ENCODE measurements around the gene MBOAT2.
"Not testable (repeated sequence)": the region's sequence is repeated elsewhere in the genome, so short reads cannot be mapped to it uniquely, and the experiment has no call there.

MBOAT2 gene

GRCh38 chr2:8926356-8926755 is 77.1 kb downstream of the MBOAT2 start:
- intact Hi-C loops (cut with DNase I) = no loop called here
- DNase-seq = peak; percentile 59 to 91 (median 81)

GRCh38 chr2:8925411-8925810 is 78.1 kb downstream of the MBOAT2 start:
- DNase-seq = no peak
- intact Hi-C loops (cut with DNase I) = no loop called here

GRCh38 chr2:8923183-8923582 is 80.3 kb downstream of the MBOAT2 start:
- intact Hi-C loops (cut with DNase I) = no loop called here
- no peak for DNase-seq

GRCh38 chr2:8922431-8922830 is 81.1 kb downstream of the MBOAT2 start:
- no peak for DNase-seq
- intact Hi-C loops (cut with DNase I) = no loop called here

- intact Hi-C loops (cut with DNase I) = no loop called here
These were observed 85.1 kb downstream of the MBOAT2 start for GRCh38 chr2:8918412-8918811.

GRCh38 chr2:8915941-8916340 is 87.5 kb downstream of the MBOAT2 start:
- no peak for DNase-seq

More at GRCh38 chr2:8918412-8918811, 85.1 kb downstream of the MBOAT2 start:
- no peak for DNase-seq

GRCh38 chr2:8913767-8914166 is 89.7 kb downstream of the MBOAT2 start:
- intact Hi-C loops (cut with DNase I); DNase-seq: not testable (repeated sequence)

More at GRCh38 chr2:8915941-8916340, 87.5 kb downstream of the MBOAT2 start:
- intact Hi-C loops (cut with DNase I) = no loop called here

- no peak for DNase-seq
- intact Hi-C loops (cut with DNase I) = no loop called here
These were observed 95.7 kb downstream of the MBOAT2 start for GRCh38 chr2:8907764-8908288.

- DNase-seq; intact Hi-C loops (cut with DNase I): not testable (repeated sequence)
These were observed 99.6 kb downstream of the MBOAT2 start for GRCh38 chr2:8903924-8904323.

GRCh38 chr2:8902757-8903156 is 100.7 kb downstream of the MBOAT2 start:
- DNase-seq; intact Hi-C loops (cut with DNase I): not testable (repeated sequence)

- intact Hi-C loops (cut with DNase I); DNase-seq: not testable (repeated sequence)
These were observed 106.3 kb downstream of the MBOAT2 start for GRCh38 chr2:8897206-8897605.

- DNase-seq; intact Hi-C loops (cut with DNase I): not testable (repeated sequence)
These were observed 106.8 kb downstream of the MBOAT2 start for GRCh38 chr2:8896671-8897070.

GRCh38 chr2:8895087-8895912 is 108.2 kb downstream of the MBOAT2 start:
- intact Hi-C loops (cut with DNase I) = not testable (repeated sequence)

GRCh38 chr2:8893978-8894820 is 109.3 kb downstream of the MBOAT2 start:
- intact Hi-C loops (cut with DNase I) = no loop called here
- no peak for DNase-seq

More at GRCh38 chr2:8895087-8895912, 108.2 kb downstream of the MBOAT2 start:
- not testable (repeated sequence) for DNase-seq

- intact Hi-C loops (cut with DNase I) = no loop called here
- no peak for DNase-seq
These were observed 110.0 kb downstream of the MBOAT2 start for GRCh38 chr2:8893474-8893873.

GRCh38 chr2:8892111-8892510 is 111.4 kb downstream of the MBOAT2 start:
- intact Hi-C loops (cut with DNase I) = no loop called here
- no peak for DNase-seq

- intact Hi-C loops (cut with DNase I) = no loop called here
- DNase-seq = no peak
These were observed 113.5 kb downstream of the MBOAT2 start for GRCh38 chr2:8889978-8890377.

- intact Hi-C loops (cut with DNase I) = no loop called here
- DNase-seq = no peak
These were observed 114.5 kb downstream of the MBOAT2 start for GRCh38 chr2:8888963-8889362.

- intact Hi-C loops (cut with DNase I) = no loop called here
- no peak for DNase-seq
These were observed 116.6 kb downstream of the MBOAT2 start for GRCh38 chr2:8886876-8887275.

GRCh38 chr2:8886202-8886518 is 117.3 kb downstream of the MBOAT2 start:
- no peak for DNase-seq
- intact Hi-C loops (cut with DNase I) = no loop called here

All from head of caudate nucleus (tissue), 42 donors.